Epithelial cell of proximal tubule (primary cell): ENCODE results near the gene INTS13. TPM values are rescaled to one million over a fixed set of nuclear protein-coding genes. Genes with fewer than 3 reads are reported as not detected.
"Not testable (repeated sequence)": the region's sequence is repeated elsewhere in the genome, so short reads cannot be mapped to it uniquely, and the experiment has no call there.

ENCODE experiments used
- DNase-seq: peaks from one replicate; pipeline ENCODE4 v3.0.0-alpha.2; 2011; ENCODE audit warnings: low read depth
- H3K4me3 ChIP-seq: 2 replicates; pipeline ENCODE4 v1.5.1; 2011; ENCODE audit warnings: low read depth, mild to moderate bottlenecking, low read length
- CTCF ChIP-seq: conservative IDR thresholded peaks from 2 replicates; pipeline ENCODE4 v1.5.1; 2012; ENCODE audit warnings: low read depth, mild to moderate bottlenecking, low read length
- total RNA-seq: library from RNA; depleted of rRNA; stranded (reverse); fragments of >200 nt; gene quantifications from 2 replicates; pipeline ENCODE4 v1.2.3, GENCODE V29; 2015

The INTS13 gene
- total RNA-seq, 1 donor from 2014 or later = 33.6 TPM

- DNase-seq = no peak
- no peak for TF ChIP-seq CTCF
- no peak overlapping the region for H3K4me3 ChIP-seq
These were observed 67.0 kb downstream of the INTS13 start for GRCh38 chr12:26870491-26871419.

- no peak for DNase-seq
- TF ChIP-seq CTCF = no peak
- H3K4me3 ChIP-seq = no peak overlapping the region
These were observed 67.8 kb downstream of the INTS13 start for GRCh38 chr12:26869908-26870459.

- no peak overlapping the region for H3K4me3 ChIP-seq
- no peak for DNase-seq
- TF ChIP-seq CTCF = no peak
These were observed 68.7 kb downstream of the INTS13 start for GRCh38 chr12:26869104-26869494.

GRCh38 chr12:26868447-26869103, 69.2 kb downstream of the INTS13 start:
- no peak overlapping the region for H3K4me3 ChIP-seq
- no peak for TF ChIP-seq CTCF
- no peak for DNase-seq

DNA sequence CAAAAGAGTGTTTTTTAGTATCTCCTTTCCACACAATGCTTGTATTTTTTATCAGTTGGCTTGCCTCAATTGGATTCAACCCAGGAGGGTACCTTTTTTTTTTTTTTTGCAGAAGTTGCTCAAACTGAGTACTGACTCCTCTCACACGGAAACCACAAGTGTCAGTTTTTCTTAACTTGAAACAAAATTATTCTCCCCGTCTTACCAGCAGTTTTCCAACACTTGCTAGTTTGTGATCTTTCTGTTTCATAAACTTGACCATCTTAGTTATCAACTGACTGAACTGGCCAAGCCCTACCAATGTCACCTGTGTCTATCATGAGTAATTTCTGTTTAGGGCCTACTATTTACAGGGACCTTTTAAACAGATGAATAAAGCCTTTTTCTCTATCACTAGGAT, 70.7 kb downstream of the INTS13 start:
- TF ChIP-seq CTCF = no peak
- H3K4me3 ChIP-seq = no peak overlapping the region
- DNase-seq = no peak

DNA sequence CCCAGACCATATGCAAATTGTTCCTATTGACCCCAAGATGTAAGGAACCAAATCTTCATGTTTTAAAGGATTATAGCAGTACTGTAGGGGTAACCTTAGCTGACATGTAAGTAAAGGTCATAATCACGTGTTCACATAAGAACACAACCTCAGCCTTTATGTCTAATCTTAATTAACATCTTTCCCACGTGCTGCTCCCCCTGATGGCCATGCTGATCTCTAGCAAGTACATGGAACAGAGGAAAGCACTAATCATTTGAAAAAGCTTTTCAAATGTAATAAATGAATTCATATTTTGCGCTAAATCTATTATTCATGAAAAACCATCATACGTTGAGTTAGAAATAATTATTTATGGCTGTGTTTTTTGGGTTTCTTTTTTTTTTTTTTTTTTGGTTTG, 74.3 kb downstream of the INTS13 start:
- H3K4me3 ChIP-seq = no peak overlapping the region
- peak; percentile 55 for TF ChIP-seq CTCF
- no peak for DNase-seq

DNA sequence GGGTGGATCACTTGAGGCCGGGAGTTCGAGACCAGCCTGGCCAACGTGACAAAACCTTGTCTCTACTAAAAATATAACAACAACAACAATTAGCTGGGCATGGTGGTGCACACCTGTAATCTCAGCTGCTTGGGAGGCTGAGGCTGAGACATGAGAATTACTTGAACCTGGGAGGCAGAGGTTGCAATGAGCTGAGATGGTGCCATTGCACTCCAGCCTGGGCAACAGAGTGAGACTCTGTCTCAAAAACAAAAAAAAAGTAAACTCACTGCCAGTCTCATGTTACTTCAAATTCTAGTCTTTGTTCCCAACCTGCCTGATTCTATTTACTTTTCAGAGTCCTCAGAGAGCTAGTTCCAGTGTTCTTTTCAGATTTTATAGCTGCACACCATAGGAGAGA, 75.0 kb downstream of the INTS13 start:
- DNase-seq, H3K4me3 ChIP-seq: not testable (repeated sequence)
